GM04503 (cell line): ENCODE data around the gene FOXO6.

Source experiments
- DNase-seq: peaks from one replicate; pipeline ENCODE4 v3.0.0-alpha.2; 2012; ENCODE audit warnings: low read depth

Gene FOXO6

GRCh38 chr1:41383094-41383852 lies 22.0 kb downstream of the FOXO6 start:
- no peak for DNase-seq

- DNase-seq = no peak
Measured at GRCh38 chr1:41384579-41384978, 23.3 kb downstream of the FOXO6 start.

- DNase-seq = no peak
Measured at GRCh38 chr1:41385398-41386195, 24.4 kb downstream of the FOXO6 start.

DNA sequence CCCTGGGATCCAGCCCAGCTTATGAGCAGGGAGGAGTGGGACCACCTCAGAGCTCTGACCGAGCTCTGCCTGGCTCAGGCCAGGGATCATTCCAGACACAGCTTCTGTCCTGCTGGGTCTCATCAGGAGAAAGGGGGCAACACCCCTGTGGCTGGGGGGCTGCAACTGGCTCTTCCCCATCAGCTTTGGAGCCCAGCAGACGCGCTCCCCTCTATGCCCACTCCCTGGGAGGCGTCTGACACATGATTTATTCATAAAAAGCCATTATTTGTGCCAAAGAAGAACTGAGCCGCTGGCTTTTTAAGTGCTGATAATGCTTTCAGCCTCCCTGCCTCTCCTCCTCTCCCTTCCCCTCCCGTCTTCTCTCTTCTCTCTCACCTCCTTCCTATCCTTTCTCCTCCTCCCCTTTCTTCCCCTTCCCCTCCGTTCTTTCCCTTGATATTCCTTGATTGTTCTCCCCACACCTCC lies 25.0 kb downstream of the FOXO6 start:
- no peak for DNase-seq

- DNase-seq = peak; percentile 6
Measured at GRCh38 chr1:41387667-41388091, 26.4 kb downstream of the FOXO6 start.

- DNase-seq = no peak
Measured at GRCh38 chr1:41388510-41388909, 27.3 kb downstream of the FOXO6 start.

GRCh38 chr1:41389009-41389408 lies 27.8 kb downstream of the FOXO6 start:
- DNase-seq = no peak

GRCh38 chr1:41390166-41390565 lies 28.9 kb downstream of the FOXO6 start:
- DNase-seq = no peak

- no peak for DNase-seq
Measured at GRCh38 chr1:41390573-41390972, 29.3 kb downstream of the FOXO6 start.

- no peak for DNase-seq
Measured at GRCh38 chr1:41391834-41392527, 30.7 kb downstream of the FOXO6 start.

- DNase-seq = no peak
Measured at GRCh38 chr1:41392528-41392924, 31.3 kb downstream of the FOXO6 start.

- DNase-seq = no peak
Measured at GRCh38 chr1:41393716-41394368, 32.6 kb downstream of the FOXO6 start.

DNA sequence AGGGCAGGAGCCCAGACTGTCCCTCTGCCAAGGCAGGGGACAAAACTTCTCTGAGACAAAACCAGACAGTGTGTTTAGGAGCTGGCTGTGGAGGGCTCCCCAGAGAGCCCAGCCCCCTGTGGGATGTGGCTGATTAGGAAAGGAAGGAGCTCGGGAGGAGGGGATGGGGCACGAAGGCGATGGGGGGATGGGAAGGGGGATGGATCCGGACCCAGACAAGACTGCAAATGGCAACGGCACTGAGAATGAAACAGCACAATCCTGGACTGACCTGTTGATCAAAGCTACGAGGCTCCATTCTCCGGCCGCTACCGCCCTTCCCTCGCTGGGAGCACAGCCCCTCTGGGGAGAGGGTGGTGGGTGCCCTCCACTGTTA lies 33.1 kb downstream of the FOXO6 start:
- no peak for DNase-seq

DNA sequence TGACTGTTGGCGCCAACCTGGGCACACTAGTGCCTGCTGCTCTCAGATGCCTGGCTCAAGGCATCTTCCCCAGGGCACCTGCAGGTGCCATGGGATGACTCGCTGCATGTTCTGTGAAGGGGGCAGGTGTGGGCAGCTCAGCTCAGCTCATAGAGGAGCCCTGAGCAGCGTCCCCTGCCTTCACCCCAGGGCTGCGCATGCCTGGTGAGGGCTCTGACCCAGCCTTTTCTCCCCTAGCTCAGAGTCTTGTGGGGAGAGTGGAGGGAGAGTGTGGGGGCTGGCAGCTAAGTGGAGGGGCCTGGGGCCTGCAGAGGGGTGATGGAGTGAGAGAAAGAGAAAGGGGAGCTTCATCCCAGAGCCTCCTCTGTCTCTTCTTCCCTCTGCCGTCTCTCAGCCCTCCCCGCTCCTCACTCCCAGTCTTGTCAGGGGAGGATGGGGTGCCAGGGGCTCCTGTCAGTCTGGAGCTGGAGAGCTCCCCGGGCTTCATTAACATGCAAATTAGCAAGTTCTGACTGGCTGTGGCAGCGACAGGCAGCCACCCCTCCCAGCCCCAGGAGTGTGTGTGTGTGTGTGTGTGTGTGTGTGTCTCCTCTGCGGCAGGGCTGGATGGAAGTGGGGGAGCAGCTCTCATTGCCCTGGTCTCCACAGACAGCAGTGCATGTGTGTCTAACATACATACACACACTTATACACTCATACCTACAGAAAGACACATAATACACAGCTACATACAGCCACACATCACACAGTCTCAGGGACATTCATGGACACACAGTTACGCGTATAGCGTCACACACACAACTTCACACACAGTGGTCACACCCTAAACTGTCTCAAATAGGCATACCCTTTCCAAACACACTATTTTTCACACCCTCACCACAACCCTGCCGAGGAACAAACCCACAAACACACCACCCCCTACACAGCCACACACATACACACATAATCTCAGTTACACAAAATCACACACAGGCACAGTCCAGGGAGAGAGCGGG lies 34.0 kb downstream of the FOXO6 start:
- no peak for DNase-seq

- DNase-seq = no peak
Measured at GRCh38 chr1:41396084-41396483, 34.9 kb downstream of the FOXO6 start.

- DNase-seq = no peak
Measured at GRCh38 chr1:41397020-41397419, 35.8 kb downstream of the FOXO6 start.

DNA sequence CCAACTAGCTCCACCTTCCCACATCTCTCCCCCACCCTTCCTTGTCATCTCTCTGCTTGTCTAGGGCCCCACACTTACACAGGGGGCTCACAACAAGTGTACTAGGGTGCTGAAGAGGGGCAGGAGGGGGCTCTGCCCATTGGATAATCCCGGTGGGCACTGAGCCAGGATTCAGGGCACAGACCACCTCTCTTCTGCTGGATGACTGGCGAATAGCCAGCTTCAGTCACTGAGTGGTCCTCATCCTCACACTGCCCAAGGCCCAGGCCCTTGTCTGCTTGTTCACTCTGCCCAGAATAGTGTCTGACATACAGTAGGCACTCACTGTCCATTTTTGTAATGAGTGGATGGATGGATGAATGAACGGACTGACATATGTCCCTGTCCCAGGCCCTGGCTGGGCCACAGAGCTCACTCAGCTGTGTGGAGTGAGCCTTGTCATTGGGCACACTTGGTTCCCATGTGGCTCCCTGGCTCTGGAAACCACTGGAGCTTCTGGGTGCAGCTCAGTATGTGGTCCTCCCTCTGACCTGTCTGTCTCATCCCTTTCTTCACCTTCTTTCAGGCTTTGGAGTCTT lies 36.6 kb downstream of the FOXO6 start:
- no peak for DNase-seq

DNA sequence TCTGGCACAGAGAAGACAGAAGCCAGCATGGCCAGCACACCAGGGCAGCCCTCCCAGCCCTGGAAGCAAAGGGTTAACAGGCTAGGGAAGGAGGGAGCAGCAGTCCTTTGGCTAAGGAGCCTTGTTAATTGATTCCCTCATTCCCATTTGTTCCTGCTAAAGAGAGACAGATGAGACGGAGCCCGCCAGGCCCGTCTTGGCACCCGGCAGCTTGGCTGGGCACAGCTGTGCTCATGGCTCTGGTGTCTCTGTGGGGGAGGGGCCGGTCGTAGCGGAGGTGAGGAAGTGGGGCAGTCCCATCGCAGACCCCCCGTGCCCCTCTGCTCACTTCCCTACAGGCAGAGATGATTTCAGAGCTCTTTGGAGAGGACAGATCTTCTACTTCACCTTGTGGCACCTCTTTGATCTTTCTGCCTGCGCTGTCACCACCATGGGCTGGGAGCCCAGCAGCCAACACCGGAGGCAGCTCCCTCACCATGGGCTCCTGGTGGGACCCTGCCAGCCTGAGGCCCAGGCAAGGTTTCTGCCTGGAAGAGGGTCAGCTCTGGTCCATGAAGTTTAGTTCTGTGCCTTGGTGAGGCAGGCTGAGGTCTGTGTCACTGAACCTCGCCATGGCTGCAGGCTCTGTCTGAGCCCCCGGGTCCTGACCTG lies 38.0 kb downstream of the FOXO6 start:
- no peak for DNase-seq

- no peak for DNase-seq
Measured at GRCh38 chr1:41400225-41400624, 39.0 kb downstream of the FOXO6 start.

DNA sequence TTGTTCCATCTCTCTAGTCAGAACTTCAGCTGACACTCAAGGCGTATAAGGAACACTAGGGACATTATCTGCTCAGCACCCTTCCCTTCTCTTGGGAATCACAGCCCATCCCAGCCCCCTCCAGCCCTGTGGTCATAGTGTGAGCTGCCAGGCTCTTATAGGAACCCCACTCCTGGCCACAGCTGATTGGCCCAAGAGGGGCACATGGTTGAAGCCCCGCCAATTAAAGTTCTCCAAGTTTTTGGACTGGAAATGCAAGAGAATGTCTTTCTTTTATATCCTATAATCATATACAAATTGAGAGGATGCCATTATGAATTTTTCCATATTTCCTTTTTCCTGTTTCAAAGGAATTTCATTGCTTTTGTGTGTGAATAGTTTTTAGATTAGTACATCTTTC lies 40.7 kb downstream of the FOXO6 start:
- no peak for DNase-seq
